Eye (tissue), 1 donor: Measurements from ENCODE around the gene CCDC12.

Experiments used
- DNase-seq: peaks from one replicate; pipeline ENCODE4 v3.0.0-alpha.2; 2015

Gene CCDC12

GRCh38 chr3:46903341-46904302, 72.9 kb downstream of the CCDC12 start:
- no peak for DNase-seq

- DNase-seq = no peak
Measured at GRCh38 chr3:46902188-46902631, 74.3 kb downstream of the CCDC12 start.

GRCh38 chr3:46901591-46902187, 74.9 kb downstream of the CCDC12 start:
- no peak for DNase-seq

DNA sequence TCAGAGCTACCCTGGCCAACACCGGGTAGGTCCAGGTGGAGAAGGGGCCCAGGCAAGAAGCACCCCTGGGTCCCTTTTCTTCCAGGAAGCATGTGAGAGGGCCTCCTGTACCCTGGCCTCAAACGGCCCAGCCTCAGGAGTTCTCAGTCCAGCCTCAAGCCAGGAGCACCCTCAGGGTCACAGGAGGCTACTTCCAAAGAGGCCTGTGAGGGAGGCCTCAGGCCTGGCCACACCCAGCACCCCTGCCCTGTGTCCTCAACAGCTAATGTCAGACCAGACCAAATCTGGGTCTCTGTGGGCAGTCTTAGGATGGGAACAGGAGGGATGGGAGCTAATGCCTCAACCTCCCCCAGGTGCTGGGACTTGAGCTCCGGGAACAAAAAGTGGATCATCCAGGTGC, 75.5 kb downstream of the CCDC12 start:
- no peak for DNase-seq

DNA sequence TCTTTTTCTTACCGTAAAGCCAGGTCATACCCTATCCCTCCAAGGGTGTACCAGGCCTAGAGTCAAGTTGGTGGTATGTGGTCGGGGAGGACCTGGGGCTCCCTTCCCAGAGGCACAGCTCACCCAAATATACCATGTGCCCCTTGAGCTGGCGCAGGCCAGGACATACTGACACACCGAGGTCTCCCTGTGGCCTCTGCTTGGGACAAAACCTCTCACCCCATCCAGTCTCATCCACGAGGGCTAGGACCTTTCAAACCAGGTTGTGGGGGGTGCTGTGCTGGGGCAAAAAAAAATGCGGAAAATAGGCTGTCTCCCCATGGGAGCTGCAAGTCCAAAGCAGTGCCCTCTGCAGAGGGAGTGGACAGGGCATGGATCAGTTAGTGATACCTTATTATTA, 76.2 kb downstream of the CCDC12 start:
- no peak for DNase-seq

- DNase-seq = peak; percentile 45
Measured at GRCh38 chr3:46900007-46900292, 76.6 kb downstream of the CCDC12 start.

GRCh38 chr3:46899151-46900006, 77.2 kb downstream of the CCDC12 start:
- DNase-seq = no peak

DNA sequence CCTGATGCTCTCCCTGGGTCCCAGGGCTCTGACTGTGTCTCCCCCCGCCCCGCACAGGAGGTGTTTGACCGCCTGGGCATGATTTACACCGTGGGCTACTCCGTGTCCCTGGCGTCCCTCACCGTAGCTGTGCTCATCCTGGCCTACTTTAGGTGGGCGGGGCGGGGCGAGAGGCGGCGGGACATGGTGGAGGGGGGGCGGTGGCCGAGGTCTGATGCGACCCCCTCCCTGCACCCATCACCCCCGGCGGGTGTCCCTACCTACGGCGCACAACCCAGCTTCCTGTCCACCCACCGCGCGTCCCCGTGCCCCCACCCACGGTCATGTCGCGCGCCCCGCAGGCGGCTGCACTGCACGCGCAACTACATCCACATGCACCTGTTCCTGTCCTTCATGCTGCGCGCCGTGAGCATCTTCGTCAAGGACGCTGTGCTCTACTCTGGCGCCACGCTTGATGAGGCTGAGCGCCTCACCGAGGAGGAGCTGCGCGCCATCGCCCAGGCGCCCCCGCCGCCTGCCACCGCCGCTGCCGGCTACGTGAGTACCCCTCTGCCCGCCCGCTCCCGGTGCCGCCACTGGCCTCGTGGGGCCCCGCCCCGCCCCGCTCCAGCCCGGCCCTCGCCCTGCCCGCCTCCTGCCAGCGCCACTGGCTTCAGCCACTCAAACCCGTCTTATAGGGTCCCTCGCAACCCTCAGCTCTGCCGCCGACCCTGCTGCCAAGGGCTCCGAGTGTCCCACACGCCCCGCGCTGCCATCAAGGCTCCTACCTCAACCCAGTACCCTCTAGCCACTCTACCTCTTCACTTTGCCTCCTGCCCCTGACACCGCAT, 78.0 kb downstream of the CCDC12 start:
- peak; percentile 70 for DNase-seq

GRCh38 chr3:46897829-46898320, 78.7 kb downstream of the CCDC12 start:
- DNase-seq = no peak

- no peak for DNase-seq
Measured at GRCh38 chr3:46897031-46897430, 79.5 kb downstream of the CCDC12 start.

- no peak for DNase-seq
Measured at GRCh38 chr3:46896386-46896785, 80.2 kb downstream of the CCDC12 start.

- no peak for DNase-seq
Measured at GRCh38 chr3:46895761-46896160, 80.8 kb downstream of the CCDC12 start.

- DNase-seq = peak; percentile 72
Measured at GRCh38 chr3:46895204-46895660, 81.3 kb downstream of the CCDC12 start.

DNA sequence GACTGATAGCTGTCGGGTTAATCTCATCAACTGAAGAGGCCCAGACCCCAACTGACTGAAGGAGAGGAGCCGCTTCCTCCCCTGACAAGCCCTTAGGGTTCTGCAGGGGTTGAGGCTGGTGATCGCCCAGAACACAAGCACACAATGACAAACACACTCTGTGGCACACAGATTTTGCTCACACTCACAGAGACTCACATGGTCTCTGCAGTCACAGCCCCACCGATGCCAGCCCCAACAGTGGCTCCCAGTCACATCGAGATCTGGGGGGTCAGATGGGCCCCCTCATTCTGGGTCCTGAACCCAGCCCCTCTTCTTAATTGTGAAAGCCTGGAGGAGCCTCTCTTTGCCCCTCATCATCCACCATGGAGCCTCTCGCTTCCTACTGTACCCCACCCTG, 82.3 kb downstream of the CCDC12 start:
- DNase-seq = no peak

DNA sequence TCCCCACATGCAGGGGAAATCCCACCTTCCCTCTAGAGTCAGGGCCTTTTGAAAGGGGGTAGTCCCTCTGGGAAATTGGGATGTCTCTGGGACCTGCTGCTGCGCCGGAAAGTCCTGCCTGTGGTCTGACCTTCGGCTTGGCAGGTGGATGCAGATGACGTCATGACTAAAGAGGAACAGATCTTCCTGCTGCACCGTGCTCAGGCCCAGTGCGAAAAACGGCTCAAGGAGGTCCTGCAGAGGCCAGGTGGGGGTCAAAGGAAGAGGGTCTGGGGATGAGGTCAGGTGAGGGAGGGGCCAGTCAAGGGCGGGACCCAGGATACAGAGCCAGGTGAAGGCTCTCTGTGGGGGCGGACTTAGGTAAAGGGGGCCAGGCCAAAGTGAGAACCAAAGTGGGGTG, 82.8 kb downstream of the CCDC12 start:
- no peak for DNase-seq

DNA sequence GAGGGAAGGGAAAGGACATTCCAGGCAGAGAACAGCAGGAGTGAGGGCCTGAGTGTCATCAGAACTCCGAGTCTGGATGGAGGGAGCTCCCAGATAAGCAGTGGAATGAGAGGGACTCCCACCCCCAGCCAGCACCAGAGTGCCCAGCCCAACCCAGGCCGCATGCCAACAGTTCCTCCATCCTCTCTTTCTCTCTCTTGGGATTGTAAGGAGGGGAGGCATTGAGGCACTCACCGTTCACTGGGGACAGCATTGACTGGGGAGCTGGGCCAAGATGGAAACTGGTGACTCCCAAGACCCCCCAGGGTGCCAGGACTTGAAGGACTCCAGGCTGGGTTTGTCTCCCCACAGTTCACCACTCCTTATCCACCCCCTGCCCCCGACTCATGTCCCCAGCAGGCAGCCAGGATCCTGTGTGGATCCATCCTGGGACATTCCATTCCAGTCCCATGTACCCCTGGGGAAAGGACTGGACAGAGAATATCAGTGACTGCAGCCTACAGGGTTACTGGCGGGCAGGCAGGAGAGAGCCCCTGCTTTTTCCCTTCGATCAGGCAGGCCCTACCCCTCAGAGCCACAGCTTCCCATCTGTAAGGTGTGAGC, 83.3 kb downstream of the CCDC12 start:
- no peak for DNase-seq

- peak; percentile 89 for DNase-seq
Measured at GRCh38 chr3:46892285-46893145, 84.0 kb downstream of the CCDC12 start.

DNA sequence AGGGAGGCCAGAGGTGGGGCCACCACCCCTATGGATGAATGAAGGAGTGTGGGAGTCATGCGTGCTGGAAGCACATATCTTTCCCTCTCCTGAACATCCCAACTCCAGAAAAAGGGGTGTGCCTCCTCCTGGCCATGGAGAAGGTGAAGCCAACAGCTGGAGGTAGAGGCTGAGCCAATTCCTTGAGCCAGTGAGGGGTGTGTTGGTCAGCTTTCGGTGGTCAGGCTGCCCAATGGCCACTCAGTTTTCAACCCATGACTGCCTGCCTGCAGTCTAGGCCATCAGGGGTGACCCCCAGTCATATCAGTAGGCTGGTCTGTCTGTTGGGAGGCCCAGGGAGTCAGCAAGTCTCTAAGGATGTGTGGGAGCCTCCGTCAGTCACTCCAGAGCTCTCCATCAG, 85.4 kb downstream of the CCDC12 start:
- DNase-seq = no peak

DNA sequence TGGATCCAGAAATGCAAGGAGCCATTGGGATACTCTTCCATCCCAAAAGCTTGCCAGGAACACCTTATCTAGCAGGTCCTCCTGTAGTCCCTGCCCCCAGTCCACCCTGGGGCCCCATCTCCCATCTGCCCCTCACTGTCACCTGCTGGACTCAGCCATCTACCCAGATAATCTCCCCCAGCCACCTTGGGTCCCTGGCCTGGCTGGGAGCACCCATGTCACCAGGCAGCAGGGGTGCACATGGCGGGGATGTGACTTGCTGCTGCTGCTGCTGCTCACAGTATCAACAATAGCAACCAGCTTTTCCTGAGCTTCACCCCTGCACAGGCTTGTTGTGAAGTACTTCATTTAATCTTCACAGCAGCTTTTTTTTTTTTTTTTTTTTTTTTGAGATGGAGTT, 86.4 kb downstream of the CCDC12 start:
- DNase-seq = no peak

DNA sequence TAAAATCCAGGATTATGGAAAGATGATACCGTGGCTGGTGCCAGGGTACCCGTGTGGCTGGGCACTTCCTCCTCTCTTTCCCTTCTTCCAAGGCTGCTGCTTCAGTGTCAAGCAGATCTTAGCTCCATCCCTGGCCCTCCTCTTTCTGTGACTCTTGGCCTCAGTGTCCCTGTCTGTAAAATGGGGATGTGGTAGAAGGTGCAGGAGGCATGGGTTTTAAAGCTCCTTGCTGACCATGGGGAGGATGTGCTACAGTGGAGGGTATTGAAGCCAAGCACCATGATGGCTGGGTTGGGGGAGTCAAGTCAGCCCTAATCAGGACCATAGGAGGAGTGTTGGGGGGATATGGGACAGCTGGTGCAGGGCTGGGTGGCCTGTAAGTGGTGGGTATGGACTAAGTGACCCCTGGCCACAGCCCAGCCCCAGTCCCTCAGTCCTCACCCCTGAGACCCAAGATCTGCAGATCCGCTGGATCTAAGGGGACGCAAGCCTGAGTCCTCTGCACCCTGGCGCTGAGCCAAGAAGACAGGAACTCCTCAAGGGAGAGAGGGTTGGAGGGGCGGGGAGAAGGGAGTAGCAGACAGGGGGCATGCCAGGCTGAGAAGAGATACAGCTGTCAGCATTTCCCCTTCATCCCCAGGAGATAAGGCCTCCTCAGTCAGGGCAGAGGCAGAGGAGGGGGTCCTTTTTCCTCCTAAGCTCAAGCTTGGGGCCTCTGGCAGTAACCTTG, 87.0 kb downstream of the CCDC12 start:
- DNase-seq = peak; percentile 47
